SK-N-SH (cell line): ENCODE data around the gene ATP11A. TPM values are rescaled to one million over a fixed set of nuclear protein-coding genes. Genes with fewer than 3 reads are reported as not detected.

Source experiments
- CTCF ChIA-PET: fragments of 300-600, 350-600 bp; formaldehyde crosslinking; extraction: SDS; loops from one replicate; lab custom pipeline; 2021; lab: Yijun Ruan, JAX
- POLR2A ChIA-PET: fragments of 350-600 bp; sonication (Branson Sonifier 250); formaldehyde crosslinking; extraction: SDS; loops from one replicate; lab custom pipeline; 2020; ENCODE audit warnings: antibody characterized with exemption, inconsistent platforms; lab: Yijun Ruan, JAX
- DNase-seq: peaks from one replicate; pipeline ENCODE4 v3.0.0; 2012
- H2AFZ ChIP-seq: fragments of 200-600 bp; sonication (generic); 2 replicates; pipeline ENCODE4 v1.8.1; 2016; ENCODE audit warnings: antibody characterized with exemption, mild to moderate bottlenecking, low read depth
- H3F3A ChIP-seq: fragments of 200-600 bp; sonication (generic); replicated peaks from 2 replicates; pipeline ENCODE3; 2016; ENCODE audit warnings: antibody characterized with exemption, mild to moderate bottlenecking; ENCODE audit not compliant: insufficient read depth
- H3K27ac ChIP-seq, 2 experiments: fragments of 200-500 bp in 1 of 2; fragments of 200-600 bp in 1 of 2; sonication (Bioruptor generic) in 1 of 2; sonication (generic), shearing (Covaris generic) in 1 of 2; 2 replicates each; pipeline versions ENCODE4 v1.5.1 to v1.6.1; 2014 to 2016; ENCODE audit warnings: low read depth in 2 of 2, inconsistent platforms in 1 of 2, low read length in 1 of 2, mild to moderate bottlenecking in 1 of 2, mixed read lengths in 1 of 2
- H3K27me3 ChIP-seq: fragments of 200-600 bp; sonication (generic), shearing (Covaris generic); 2 replicates; pipeline ENCODE4 v1.6.1; 2016; ENCODE audit warnings: mixed run types; ENCODE audit not compliant: insufficient read depth
- H3K36me3 ChIP-seq, 2 experiments: fragments of 200-500 bp in 1 of 2; fragments of 200-600 bp in 1 of 2; sonication (Bioruptor generic) in 1 of 2; sonication (generic) in 1 of 2; replicated peaks in 1 of 2; 2 replicates each; pipeline versions ENCODE3 to v1.5.1; 2014 to 2016; ENCODE audit warnings: low read length in 1 of 2, mild to moderate bottlenecking in 1 of 2; ENCODE audit not compliant: insufficient read depth in 2 of 2, control insufficient read depth in 1 of 2
- H3K4me1 ChIP-seq, 2 experiments: fragments of 200-500 bp in 1 of 2; fragments of 200-600 bp in 1 of 2; sonication (Bioruptor generic) in 1 of 2; sonication (generic), shearing (Covaris generic) in 1 of 2; 2 replicates each; pipeline versions ENCODE4 v1.5.1 to v1.6.1; 2014 to 2016; ENCODE audit warnings: low read depth in 1 of 2, low read length in 1 of 2, mixed run types in 1 of 2; ENCODE audit not compliant: insufficient read depth in 2 of 2, control insufficient read depth in 1 of 2
- H3K4me2 ChIP-seq: fragments of 200-600 bp; sonication (generic), shearing (Covaris generic); 2 replicates; pipeline ENCODE4 v1.6.1; 2017; ENCODE audit warnings: mixed run types
- H3K4me3 ChIP-seq, 2 experiments: fragments of 200-500 bp in 1 of 2; fragments of 200-600 bp in 1 of 2; sonication (Bioruptor generic) in 1 of 2; sonication (generic), shearing (Covaris generic) in 1 of 2; 2 replicates each; pipeline versions ENCODE4 v1.5.1 to v1.8.1; 2014 to 2016; ENCODE audit warnings: low read depth in 2 of 2, inconsistent platforms in 1 of 2, low read length in 1 of 2, mild to moderate bottlenecking in 1 of 2, mixed read lengths in 1 of 2, moderate library complexity in 1 of 2
- H3K79me2 ChIP-seq: fragments of 200-600 bp; sonication (generic); 2 replicates; pipeline ENCODE4 v1.8.1; 2017; ENCODE audit warnings: mild to moderate bottlenecking; ENCODE audit not compliant: insufficient read depth
- H3K9ac ChIP-seq: fragments of 200-600 bp; sonication (generic); 2 replicates; pipeline ENCODE4 v1.6.1; 2017; ENCODE audit warnings: mixed run types
- H3K9me2 ChIP-seq: fragments of 200-600 bp; sonication (generic); 2 replicates; pipeline ENCODE4 v1.6.1; 2017; ENCODE audit warnings: mixed run types
- H3K9me3 ChIP-seq: fragments of 200-600 bp; sonication (generic); 2 replicates; pipeline ENCODE4 v1.6.1; 2017; ENCODE audit warnings: mixed run types, mild to moderate bottlenecking, moderate library complexity
- H4K20me1 ChIP-seq: fragments of 200-600 bp; sonication (generic); 2 replicates; pipeline ENCODE4 v1.6.1; 2017; ENCODE audit warnings: mild to moderate bottlenecking, mixed run types; ENCODE audit not compliant: insufficient read depth
- EP300 ChIP-seq, 2 experiments: IDR thresholded peaks; 2 replicates each; pipeline versions ENCODE4 v1.4.0 to v1.6.1; 2012; ENCODE audit warnings: borderline replicate concordance in 1 of 2, low read depth in 1 of 2, low read length in 1 of 2
- EZH2phosphoT487 ChIP-seq: fragments of 200-600 bp; sonication (generic); IDR thresholded peaks from 2 replicates; pipeline ENCODE4 v1.6.1; 2017; ENCODE audit warnings: low read depth, mixed run types, mild to moderate bottlenecking, antibody characterized with exemption, moderate library complexity, borderline replicate concordance
- FOXM1 ChIP-seq: IDR thresholded peaks from 2 replicates; pipeline ENCODE4 v1.4.0; 2012; ENCODE audit warnings: low read depth, mild to moderate bottlenecking
- GABPA ChIP-seq: IDR thresholded peaks from 2 replicates; pipeline ENCODE4 v1.4.0; 2012; ENCODE audit warnings: low read depth, mild to moderate bottlenecking
- JUND ChIP-seq: IDR thresholded peaks from 2 replicates; pipeline ENCODE4 v1.4.0; 2012
- MXI1 ChIP-seq: IDR thresholded peaks from 2 replicates; pipeline ENCODE4 v1.6.1; 2012; ENCODE audit warnings: mild to moderate bottlenecking, low read depth, low read length, improper control_type of control experiment
- NFIC ChIP-seq: IDR thresholded peaks from 2 replicates; pipeline ENCODE4 v1.4.0; 2012; ENCODE audit warnings: borderline replicate concordance
- RCOR1 ChIP-seq: fragments of 150-350 bp; IDR thresholded peaks from 2 replicates; pipeline ENCODE4 v1.6.1; 2017; ENCODE audit warnings: antibody characterized with exemption, low read length
- RXRA ChIP-seq: IDR thresholded peaks from 2 replicates; pipeline ENCODE4 v1.4.0; 2012; ENCODE audit warnings: low read depth, mild to moderate bottlenecking, borderline replicate concordance
- SMC3 ChIP-seq: IDR thresholded peaks from 2 replicates; pipeline ENCODE4 v1.6.1; 2012; ENCODE audit warnings: low read depth, low read length, improper control_type of control experiment
- USF1 ChIP-seq: IDR thresholded peaks from 2 replicates; pipeline ENCODE4 v1.4.0; 2012; ENCODE audit warnings: low read depth, borderline replicate concordance
- USF2 ChIP-seq: fragments of 150-350 bp; IDR thresholded peaks from 2 replicates; pipeline ENCODE4 v1.6.1; 2017; ENCODE audit warnings: antibody characterized with exemption, low read length, low read depth, borderline replicate concordance
- YY1 ChIP-seq: IDR thresholded peaks from 2 replicates; pipeline ENCODE4 v1.4.0; 2012; ENCODE audit warnings: low read depth, mild to moderate bottlenecking
- ZBTB33 ChIP-seq: IDR thresholded peaks from 2 replicates; pipeline ENCODE4 v1.4.0; 2012; ENCODE audit warnings: low read depth, borderline replicate concordance
- WGBS: methylation state at CpG from one replicate; pipeline ENCODE4 v1.1.6; 2017; ENCODE audit warnings: low lambda C conversion rate; 5-methylcytosine and 5-hydroxymethylcytosine counted together
- polyA plus RNA-seq, 3 experiments: library from polyadenylated mRNA; depleted of rRNA; stranded (reverse); fragments of >200 nt; gene quantifications; 2 replicates each; pipeline ENCODE4 v1.2.3, GENCODE V29; 2012
- TF ChIP-seq, protein P1 (sequence below): fragments of 150-350 bp; IDR thresholded peaks from 2 replicates; pipeline ENCODE4 v1.6.1; 2016; ENCODE audit warnings: mild to moderate bottlenecking, low read depth, low read length

The ATP11A gene
- polyA plus RNA-seq, 1 of the 3 experiments (the other 2 are of a cell fraction), result 4.1 TPM

DNA sequence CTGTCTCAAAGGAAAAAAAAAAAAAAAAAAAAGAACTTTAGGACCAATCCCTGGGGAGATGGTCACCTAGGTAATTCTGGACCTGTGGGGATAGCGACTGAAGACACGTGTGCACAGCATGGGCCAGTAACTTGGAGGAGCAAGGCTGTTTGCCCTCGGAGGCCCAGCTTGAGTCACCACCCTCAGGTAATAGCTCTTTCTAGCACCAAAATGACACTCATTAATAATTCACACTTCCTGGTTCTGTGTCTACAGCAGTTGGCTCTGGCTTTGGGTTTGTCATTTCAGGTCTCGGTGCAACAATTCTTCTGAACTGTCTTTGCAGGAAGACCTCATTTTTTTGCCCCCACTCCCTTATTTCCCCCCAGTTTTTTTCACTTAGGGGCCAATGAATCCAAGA is 3.9 kb upstream of the ATP11A start:
- WGBS, result 77% methylated on average over 4 of the region's 4 CpGs
- no peak overlapping the region for H2AFZ ChIP-seq
- no peak overlapping the region for H3K27ac ChIP-seq
- H4K20me1 ChIP-seq, result no peaks in the 10 kb centered on the region
- ChIA-PET POLR2A (no interaction called here), CTCF (interaction anchor here (1.6 kb wide), 1 partner anchor 189 kb away, joined by 5 read pairs; no protein-coding TSS in a partner anchor)
- no peaks in the 10 kb centered on the region for H3F3A ChIP-seq
- peaks cover 3% of the 10 kb centered on the region; the same call in 1 of the 2 replicates for H3K79me2 ChIP-seq
- no peak overlapping the region for H3K4me3 ChIP-seq
- no peaks in the 10 kb centered on the region for H3K27me3 ChIP-seq
- no peak overlapping the region for H3K9ac ChIP-seq
- no peaks in the 10 kb centered on the region for H3K9me3 ChIP-seq
- peaks cover 0 to 10% of the 10 kb centered on the region in 2 experiments; a peak in 1 of 4 replicates for H3K4me1 ChIP-seq
- H3K9me2 ChIP-seq, result no peaks in the 10 kb centered on the region
- no peak overlapping the region for H3K4me2 ChIP-seq
- DNase-seq, result no peak
- TF ChIP-seq MXI1 (no peak), RXRA (no peak), RCOR1 (no peak), ZBTB33 (no peak), GABPA (no peak), USF1 (no peak), SMC3 (no peak), FOXM1 (no peak), YY1 (no peak)
- TF ChIP-seq, protein P1, sequence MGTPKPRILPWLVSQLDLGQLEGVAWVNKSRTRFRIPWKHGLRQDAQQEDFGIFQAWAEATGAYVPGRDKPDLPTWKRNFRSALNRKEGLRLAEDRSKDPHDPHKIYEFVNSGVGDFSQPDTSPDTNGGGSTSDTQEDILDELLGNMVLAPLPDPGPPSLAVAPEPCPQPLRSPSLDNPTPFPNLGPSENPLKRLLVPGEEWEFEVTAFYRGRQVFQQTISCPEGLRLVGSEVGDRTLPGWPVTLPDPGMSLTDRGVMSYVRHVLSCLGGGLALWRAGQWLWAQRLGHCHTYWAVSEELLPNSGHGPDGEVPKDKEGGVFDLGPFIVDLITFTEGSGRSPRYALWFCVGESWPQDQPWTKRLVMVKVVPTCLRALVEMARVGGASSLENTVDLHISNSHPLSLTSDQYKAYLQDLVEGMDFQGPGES, result no peak
- H3K36me3 ChIP-seq, result no peaks in the 10 kb centered on the region

- H4K20me1 ChIP-seq, result no peaks in the 10 kb centered on the region
- no peak for DNase-seq
- WGBS, result 87% methylated on average over 6 of the region's 7 CpGs
- H3K9me2 ChIP-seq, result no peaks in the 10 kb centered on the region
- H3K4me2 ChIP-seq, result no peak overlapping the region
- H3K4me3 ChIP-seq, result no peak overlapping the region
- TF ChIP-seq EP300 (IDR thresholded peaks at IDR 0.05; ENCODE audit: borderline replicate concordance in 1 of 2, low read depth in 1 of 2, low read length in 1 of 2), result no peak
- TF ChIP-seq USF2, result no peak
- no peak for TF ChIP-seq RCOR1
- no peak for TF ChIP-seq JUND
- TF ChIP-seq NFIC, result no peak
- no peak for TF ChIP-seq EZH2phosphoT487
- no peaks in the 10 kb centered on the region for H3F3A ChIP-seq
- H3K27me3 ChIP-seq, result no peaks in the 10 kb centered on the region
- no peaks in the 10 kb centered on the region for H3K9me3 ChIP-seq
- no peak overlapping the region for H2AFZ ChIP-seq
- H3K27ac ChIP-seq, result no peak overlapping the region
- ChIA-PET POLR2A (no interaction called here), CTCF (interaction anchor here (1.6 kb wide), 1 partner anchor 188 kb away, joined by 5 read pairs; no protein-coding TSS in a partner anchor)
- H3K9ac ChIP-seq, result no peak overlapping the region
- peaks cover 8% of the 10 kb centered on the region; the same call in 1 of the 2 replicates for H3K79me2 ChIP-seq
- H3K4me1 ChIP-seq, result peaks cover 0 to 10% of the 10 kb centered on the region in 2 experiments; a peak in 1 of 4 replicates
- no peaks in the 10 kb centered on the region for H3K36me3 ChIP-seq
Measured at GRCh38 chr13:112686364-112686763, 3.5 kb upstream of the ATP11A start.
